ENCODE measurements around the gene ARHGEF4.

Gene ARHGEF4

DNA sequence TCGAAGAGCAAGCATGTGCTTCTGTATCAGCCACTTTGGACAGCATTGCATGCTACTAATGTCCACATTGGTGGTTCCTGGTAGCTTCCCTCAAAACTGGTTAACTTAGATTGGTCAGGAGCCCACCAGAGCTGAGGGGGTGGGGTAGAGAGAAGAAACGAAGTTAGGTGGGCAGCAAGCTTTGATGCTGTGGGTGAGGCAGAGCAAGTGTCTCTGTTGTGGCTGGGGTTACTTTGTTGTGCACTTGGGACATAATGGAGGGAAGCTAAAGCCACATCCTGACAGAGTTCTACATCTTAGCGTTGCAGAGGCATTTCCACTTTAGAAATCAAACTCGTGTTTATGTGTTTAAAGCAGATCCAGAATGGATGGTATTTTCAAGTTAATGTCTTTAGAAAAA, 173.9 kb downstream of the ARHGEF4 start:
- no peak overlapping the region for H3K4me3 ChIP-seq (ENCODE audit: low read depth, low read length)
- TF ChIP-seq, protein P1, sequence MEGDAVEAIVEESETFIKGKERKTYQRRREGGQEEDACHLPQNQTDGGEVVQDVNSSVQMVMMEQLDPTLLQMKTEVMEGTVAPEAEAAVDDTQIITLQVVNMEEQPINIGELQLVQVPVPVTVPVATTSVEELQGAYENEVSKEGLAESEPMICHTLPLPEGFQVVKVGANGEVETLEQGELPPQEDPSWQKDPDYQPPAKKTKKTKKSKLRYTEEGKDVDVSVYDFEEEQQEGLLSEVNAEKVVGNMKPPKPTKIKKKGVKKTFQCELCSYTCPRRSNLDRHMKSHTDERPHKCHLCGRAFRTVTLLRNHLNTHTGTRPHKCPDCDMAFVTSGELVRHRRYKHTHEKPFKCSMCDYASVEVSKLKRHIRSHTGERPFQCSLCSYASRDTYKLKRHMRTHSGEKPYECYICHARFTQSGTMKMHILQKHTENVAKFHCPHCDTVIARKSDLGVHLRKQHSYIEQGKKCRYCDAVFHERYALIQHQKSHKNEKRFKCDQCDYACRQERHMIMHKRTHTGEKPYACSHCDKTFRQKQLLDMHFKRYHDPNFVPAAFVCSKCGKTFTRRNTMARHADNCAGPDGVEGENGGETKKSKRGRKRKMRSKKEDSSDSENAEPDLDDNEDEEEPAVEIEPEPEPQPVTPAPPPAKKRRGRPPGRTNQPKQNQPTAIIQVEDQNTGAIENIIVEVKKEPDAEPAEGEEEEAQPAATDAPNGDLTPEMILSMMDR (IDR thresholded peaks at IDR 0.05; ENCODE audit: borderline replicate concordance, insufficient read depth, low read depth, low read length): no peak

DNA sequence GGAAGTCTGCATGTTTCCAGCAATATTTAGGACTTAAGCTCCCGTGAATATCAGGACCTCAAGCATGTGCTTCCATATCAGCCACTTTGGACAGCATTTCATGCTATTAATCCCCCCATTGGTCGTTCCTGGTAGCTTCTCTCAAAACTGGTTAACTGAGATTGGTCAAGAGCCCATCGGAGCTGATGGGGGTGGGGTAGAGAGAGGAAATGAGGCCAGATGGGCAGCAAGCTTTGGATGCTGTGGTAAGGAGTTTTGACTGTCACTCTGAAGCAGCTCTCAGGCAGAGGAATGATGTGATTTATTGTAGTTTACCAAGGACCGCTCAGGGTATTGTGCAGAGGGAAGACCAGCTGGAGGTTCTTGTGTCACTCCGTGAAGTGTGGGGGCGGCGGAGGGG, 174.8 kb downstream of the ARHGEF4 start:
- TF ChIP-seq, protein P1 (IDR thresholded peaks at IDR 0.05; ENCODE audit: borderline replicate concordance, insufficient read depth, low read depth, low read length): no peak

DNA sequence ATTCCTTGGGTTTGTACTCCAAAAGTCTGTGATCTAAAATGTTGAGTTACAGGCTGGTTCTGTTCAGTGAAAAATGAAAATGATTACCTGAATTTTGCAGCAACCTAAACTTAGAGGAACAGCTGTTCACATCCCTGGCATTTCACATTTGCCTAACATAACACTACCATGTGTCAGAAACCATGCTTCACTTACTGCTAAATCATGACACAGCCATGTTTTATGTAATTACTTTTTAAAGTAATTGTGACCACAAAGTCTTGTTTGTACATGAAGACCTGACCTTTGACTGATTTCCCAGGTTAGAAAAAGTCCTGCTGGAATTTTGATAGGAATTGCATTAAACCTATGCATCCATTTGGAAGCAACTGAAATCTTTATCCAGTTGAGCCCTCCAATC, 177.4 kb downstream of the ARHGEF4 start:
- no peak overlapping the region for H3K4me3 ChIP-seq (ENCODE audit: low read depth, low read length)
- TF ChIP-seq, protein P1 (IDR thresholded peaks at IDR 0.05; ENCODE audit: borderline replicate concordance, insufficient read depth, low read depth, low read length): no peak

More for the DNA sequence above, 174.8 kb downstream of the ARHGEF4 start:
- no peak overlapping the region for H3K4me3 ChIP-seq (ENCODE audit: low read depth, low read length)

DNA sequence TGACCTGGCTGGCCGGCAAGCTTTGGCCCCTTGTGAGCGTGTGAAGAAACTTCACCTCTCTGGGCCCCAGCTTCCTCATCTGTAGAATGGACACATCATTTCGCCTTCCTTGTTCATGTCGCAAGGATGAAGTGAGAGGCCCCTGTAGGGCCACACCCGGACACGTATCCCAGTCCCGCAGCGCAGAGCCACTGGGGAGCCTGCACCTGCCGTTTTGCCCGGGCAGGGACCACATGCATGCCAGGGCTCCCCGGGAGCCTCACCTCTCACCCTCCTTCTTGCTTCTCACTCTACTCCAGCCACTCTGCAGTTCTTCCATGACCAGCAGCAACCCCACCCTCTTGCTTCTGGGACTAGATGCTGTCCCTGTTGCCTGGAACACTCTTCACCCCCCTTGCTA, 179.1 kb downstream of the ARHGEF4 start:
- TF ChIP-seq, protein P1 (IDR thresholded peaks at IDR 0.05; ENCODE audit: borderline replicate concordance, insufficient read depth, low read depth, low read length): no peak
- H3K4me3 ChIP-seq (ENCODE audit: low read depth, low read length): no peak overlapping the region

DNA sequence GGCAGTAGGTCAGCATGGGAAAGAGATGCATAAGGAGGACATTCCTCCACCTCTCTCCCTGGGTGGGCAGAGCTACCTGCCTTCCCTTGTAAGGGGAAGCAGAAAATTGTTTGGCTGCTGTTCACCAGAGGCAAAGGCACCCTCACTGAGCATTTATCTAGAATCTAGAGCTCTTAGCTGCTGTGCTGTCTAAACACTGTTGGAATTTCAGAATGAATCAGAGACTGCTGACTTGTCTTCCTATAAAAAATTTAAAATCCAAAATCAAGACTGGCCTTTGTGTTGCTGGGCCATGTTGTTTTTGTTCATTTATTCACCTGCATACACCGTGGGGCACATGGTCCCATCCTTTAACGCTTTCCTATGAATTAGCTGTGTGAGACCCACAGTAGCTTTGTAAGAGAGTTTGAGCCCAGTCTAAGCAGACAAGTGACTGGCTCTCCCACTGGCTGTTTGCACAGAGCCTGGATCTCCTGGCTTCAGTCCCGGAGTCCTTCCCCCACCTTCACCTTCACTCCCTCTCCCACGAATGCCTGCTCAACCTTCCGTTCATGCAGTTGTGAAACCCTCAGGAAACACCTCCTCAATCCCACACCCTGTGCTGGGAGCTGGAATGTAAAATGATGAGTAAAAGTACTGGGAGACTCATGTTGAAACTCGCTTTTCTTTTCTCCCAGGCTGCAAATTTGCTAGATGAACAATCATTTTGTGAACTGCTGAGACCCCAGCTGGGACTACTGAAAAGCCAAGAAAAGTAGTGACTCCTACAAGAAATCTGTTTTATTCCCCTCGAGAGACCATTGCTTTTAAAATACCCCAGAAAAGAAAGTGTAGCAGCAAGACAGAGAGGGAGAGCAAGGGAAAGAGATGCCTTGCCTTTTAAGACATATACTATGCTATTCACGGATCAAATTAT, 180.4 kb downstream of the ARHGEF4 start:
- H3K4me3 ChIP-seq (ENCODE audit: low read depth, low read length): no peak overlapping the region

DNA sequence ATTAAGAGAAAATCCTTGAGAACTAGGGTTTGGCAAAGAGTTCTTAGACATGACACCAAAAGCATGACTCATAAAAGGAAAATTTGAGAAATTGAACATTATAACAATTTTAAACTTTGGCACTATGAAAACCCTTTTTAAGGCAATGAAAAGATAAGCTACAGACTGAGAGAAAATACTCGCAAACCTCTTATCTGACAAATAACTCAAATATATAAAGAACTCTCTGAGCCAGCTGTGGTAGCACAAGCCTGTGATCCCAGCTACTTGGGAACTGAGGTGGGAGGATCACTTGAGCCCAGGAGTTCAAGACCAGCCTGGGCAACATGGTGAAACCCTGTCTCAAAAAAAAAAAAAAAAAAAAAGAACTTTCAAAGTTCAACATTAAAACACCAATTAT, 186.0 kb downstream of the ARHGEF4 start:
- TF ChIP-seq, protein P1 (IDR thresholded peaks at IDR 0.05; ENCODE audit: borderline replicate concordance, insufficient read depth, low read depth, low read length): no peak
- H3K4me3 ChIP-seq (ENCODE audit: low read depth, low read length): no peak overlapping the region

More for the DNA sequence above, 180.4 kb downstream of the ARHGEF4 start:
- TF ChIP-seq, protein P1 (IDR thresholded peaks at IDR 0.05; ENCODE audit: borderline replicate concordance, insufficient read depth, low read depth, low read length): no peak

DNA sequence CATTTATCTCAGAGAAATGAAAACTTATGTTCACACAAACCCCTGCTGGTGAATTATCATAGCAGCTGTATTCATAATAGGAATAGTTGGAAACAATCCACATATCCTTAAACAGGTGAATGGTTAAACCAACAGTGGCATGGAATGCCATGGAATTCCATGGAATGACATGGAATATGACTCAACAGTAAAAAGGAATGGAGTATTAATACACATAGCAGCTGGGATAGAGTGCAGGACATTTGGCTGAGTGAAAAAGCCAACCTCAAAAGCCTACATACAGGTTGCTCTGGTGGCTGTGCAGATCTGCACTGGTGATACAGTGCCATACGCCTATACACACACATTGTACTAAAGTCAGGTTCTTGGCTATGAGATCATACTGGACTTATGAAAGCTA, 187.0 kb downstream of the ARHGEF4 start:
- TF ChIP-seq, protein P1 (IDR thresholded peaks at IDR 0.05; ENCODE audit: borderline replicate concordance, insufficient read depth, low read depth, low read length): no peak
- no peak overlapping the region for H3K4me3 ChIP-seq (ENCODE audit: low read depth, low read length)
